Right ventricle myocardium inferior (tissue), 1 donor: Measurements from ENCODE around the gene EFNA3. TPM values are rescaled to one million over a fixed set of nuclear protein-coding genes. Genes with fewer than 3 reads are reported as not detected.

Experiments used
- ATAC-seq: fragments of 200-7000 bp; cut with Tn5 transposase; one replicate; pipeline ENCODE4 v1.9.1; 2020; ENCODE audit warnings: mild to moderate bottlenecking, moderate library complexity
- DNase-seq: peaks from one replicate; pipeline ENCODE4 v3.0.0; 2021; ENCODE audit errors: missing footprints
- intact Hi-C: fragments of 100-400 bp; cut with DNase I; formaldehyde crosslinking; loops from one replicate; pipeline ENCODE4 v1.11.0; 2022
- total RNA-seq: library from RNA; stranded (reverse); fragmentation: NEBNext Ultra II Directional; extraction: Animal tissue kit (Norgen Biotek cat#: 25700); gene quantifications from one replicate; pipeline ENCODE4 v1.2.1, GENCODE V29; 2021
- donor health status: DM: no; HTN: yes; CAD: no; lungs with severe emphysema.

The EFNA3 gene
- total RNA-seq, 1 donor from 2014 or later = 1.1 TPM

GRCh38 chr1:155044812-155045657 is 33.6 kb upstream of the EFNA3 start:
- DNase-seq (peak; percentile 84), ATAC-seq (peak; percentile 89)
- intact Hi-C loops = loop anchor here (2.0 kb wide), 1 partner anchor 40 kb away; no protein-coding TSS in a partner anchor

DNA sequence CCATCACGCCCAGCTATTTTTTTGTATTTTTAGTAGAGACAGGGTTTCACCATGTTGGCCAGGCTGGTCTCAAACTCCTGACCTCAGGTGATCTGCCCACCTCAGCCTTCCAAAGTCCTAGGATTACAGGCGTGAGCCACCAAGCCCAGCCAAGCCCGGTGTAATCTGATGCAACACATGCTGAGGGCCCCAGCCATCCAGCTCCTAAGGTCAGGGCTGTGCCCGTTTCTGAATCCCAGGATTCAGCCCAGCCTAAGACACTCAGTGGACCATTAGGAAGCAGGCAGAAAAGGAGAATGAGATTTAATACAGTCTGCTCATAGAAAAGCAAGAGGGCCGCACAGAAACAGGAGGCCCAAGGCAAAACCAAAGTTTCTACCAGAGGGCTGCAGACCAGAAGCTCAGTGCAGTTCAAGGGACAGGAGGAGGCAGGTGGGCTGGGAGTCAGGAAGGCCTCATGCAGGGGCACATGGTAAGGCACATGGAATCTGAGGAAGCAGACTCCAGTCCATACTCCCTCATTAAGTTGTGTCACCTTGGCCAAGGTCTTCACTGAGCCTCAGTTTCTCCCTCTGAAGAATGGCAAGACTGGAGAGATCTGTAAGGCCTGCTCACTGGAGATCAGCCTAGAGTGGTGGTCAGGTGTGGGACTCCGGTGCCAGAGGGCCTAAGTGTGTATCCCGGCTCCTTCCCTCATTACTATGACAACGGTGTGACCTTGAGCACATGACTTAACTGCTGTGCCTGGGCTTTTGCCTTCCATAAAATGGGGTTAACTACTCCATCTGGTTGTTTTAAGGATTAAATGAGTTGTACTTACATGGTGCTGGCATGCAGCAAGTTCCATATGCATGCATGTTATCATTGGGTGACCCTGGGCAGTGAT is 29.9 kb upstream of the EFNA3 start:
- ATAC-seq (no peak), DNase-seq (no peak)
- intact Hi-C loops = no loop called here

- DNase-seq (no peak), ATAC-seq (no peak)
- intact Hi-C loops = loop anchor here (2.0 kb wide), 1 partner anchor 79 kb away; the partner anchor contains the start of gene SHC1
Observed at GRCh38 chr1:155049651-155050559, 28.7 kb upstream of the EFNA3 start.

GRCh38 chr1:155050560-155051341 is 27.9 kb upstream of the EFNA3 start, which contains the start of gene ADAM15:
Gene ADAM15 (plus strand): TSS chr1:155051316. CDS start chr1:155051387, 71 bp downstream.
- peak; percentile 89 for ATAC-seq
- peak; percentile 93 for DNase-seq
- intact Hi-C loops = loop anchor here (2.0 kb wide), 1 partner anchor 80 kb away; the partner anchor contains the start of gene SHC1

GRCh38 chr1:155051342-155051776 is 27.3 kb upstream of the EFNA3 start:
- DNase-seq (peak; percentile 64), ATAC-seq (peak; percentile 3)
- intact Hi-C loops = loop anchor here (2.0 kb wide), 1 partner anchor 81 kb away; the partner anchor contains the start of gene SHC1

DNA sequence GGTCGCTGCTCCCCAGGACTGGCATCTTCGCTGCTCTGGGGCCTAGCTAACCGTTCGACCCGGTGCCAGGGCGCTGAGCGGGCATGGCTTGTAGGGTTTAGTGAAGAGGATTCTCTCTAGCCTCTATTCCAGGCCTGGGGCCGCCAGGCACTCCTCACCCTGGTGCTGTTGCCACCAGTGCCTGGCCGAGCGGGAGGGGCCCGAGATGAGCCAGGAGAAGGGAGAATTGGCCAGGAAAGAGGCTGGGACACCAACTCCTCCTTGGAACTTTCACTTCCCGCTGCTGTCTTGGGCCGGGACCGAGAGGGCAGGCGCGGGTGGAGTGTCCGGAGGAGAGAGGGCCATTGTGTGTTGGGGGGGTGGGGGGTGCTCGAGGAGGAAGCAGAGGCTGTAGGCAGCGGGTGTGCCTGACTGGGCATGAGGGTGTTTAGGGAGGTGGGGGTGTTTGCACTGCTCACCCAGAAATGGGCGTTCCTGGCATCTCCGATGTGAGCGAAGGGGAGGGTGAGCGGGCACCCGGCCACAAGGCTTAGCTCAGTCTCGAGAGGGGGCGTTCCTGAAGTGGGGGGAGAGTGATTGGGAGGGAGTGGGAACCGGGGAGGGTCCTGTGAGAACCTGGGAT is 26.7 kb upstream of the EFNA3 start:
- DNase-seq (peak; percentile 83), ATAC-seq (peak; percentile 49)
- intact Hi-C loops = loop anchor here (2.0 kb wide), 1 partner anchor 81 kb away; the partner anchor contains the start of gene SHC1

DNA sequence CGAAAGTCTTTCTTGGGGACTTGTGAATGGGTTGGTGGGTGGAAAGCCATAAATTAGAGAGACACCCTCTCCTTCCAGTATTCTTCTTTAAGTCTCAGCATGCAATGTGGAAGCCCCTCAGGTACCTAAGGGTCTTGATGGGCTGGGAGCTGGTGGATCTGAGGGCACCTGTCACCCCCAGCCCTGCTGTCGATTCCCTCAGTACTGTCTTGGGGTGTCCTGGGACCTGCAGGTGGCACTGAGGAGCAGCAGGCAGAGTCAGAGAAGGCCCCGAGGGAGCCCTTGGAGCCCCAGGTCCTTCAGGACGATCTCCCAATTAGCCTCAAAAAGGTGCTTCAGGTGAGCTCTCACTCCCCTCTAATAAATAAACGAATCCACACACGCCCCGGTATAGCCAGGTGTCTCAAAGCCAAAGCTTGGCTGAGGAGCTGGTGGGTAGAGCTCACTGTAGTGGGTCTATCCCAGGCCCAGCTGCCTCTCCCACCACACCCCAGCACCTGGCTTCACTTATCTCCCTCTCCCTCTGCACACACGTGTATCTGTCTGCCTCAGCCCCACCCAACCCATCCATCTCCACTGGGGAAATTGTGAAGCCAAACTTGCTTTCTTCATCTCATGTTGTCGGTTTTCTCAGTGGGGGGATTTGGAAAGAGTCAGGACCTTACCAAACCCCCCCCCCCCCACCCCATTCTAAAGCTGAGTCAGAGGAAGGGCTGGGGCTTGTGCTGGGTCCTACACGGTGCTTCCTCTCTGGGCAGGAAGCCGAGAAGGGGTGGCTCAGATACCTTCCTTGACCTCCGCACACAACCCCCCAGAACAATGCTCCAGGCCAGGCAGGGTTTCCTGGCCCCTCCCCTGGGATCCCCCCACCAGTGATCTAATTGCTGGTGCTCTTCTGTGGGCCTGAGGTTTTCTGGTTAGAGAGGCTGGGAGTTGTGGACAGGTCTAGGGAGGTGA is 25.9 kb upstream of the EFNA3 start:
- intact Hi-C loops = no loop called here
- DNase-seq = no peak
- ATAC-seq = no peak

DNA sequence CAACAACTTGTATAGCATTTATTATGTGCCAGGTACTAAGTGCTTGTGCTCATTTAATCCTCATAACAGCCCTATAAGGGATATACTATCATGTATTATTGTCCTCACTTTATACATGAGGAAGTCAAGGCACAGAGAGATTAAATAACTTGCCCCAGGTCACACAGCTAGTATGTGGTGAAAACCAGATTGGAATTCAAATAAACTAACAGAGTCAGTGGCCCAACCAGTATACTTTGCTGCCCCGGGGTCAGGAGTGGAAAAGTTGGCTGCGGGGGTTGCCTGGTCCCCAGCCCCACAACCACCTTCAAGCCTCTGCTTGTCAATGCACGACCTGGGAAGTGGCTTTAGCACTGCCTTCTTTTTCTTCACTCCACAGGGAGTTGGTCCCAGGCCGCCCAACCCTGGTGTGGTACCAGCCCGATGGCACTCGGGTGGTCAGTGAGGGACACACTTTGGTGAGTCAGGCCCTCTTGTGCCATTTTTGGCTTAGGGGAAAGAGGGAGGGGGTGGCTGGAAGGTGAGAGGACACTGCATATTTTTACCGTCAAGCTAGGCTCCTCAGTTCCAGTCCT is 25.0 kb upstream of the EFNA3 start:
- ATAC-seq = no peak
- no peak for DNase-seq
- intact Hi-C loops = no loop called here

DNA sequence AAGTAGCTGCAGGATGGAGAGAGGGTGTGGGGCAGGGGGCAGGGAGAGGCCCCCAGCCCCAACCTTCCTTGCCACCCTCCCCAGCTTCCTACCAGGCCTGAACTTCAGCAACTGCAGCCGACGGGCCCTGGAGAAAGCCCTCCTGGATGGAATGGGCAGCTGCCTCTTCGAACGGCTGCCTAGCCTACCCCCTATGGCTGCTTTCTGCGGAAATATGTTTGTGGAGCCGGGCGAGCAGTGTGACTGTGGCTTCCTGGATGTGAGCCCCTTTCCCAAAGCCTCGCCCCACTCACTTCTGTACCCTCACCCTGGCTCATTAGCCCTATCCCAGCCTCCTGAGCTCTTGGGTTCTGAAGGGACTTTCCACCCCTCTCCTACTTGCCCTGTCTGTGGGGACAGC is 21.5 kb upstream of the EFNA3 start:
- no peak for DNase-seq
- ATAC-seq = no peak
- intact Hi-C loops = no loop called here

- intact Hi-C loops = no loop called here
- DNase-seq = no peak
- ATAC-seq = no peak
Observed at GRCh38 chr1:155057788-155058211, 20.8 kb upstream of the EFNA3 start.

DNA sequence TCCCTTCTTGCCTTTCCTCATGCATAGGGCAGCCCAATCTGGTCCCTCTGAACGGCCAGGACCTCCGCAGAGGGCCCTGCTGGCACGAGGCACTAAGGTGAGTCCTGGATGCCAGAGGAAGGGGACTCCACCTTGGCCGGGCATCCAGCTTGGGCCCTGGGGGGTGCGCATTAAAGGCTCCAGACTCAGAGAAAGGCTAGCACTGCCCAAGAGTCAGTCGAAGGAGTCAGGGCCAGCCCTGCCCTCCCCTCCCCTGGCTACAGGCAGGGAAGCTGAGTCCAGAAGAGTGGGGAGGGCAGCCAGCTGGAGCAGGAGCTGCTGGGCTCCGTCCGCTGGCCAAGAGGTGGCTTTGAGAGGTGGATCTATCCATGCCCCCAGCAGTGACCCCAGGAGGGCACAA is 17.9 kb upstream of the EFNA3 start:
- intact Hi-C loops = loop anchor here (5.0 kb wide), 1 partner anchor 98 kb away; the partner anchor contains the start of gene PYGO2
- DNase-seq (no peak), ATAC-seq (no peak)

GRCh38 chr1:155061381-155062150 is 17.1 kb upstream of the EFNA3 start:
- DNase-seq (peak; percentile 92), ATAC-seq (peak; percentile 53)
- intact Hi-C loops = loop anchor here (2.0 to 5.0 kb wide), 3 partner anchors 23 to 503 kb away; partner anchors contain the start of genes PYGO2 and UBE2Q1

DNA sequence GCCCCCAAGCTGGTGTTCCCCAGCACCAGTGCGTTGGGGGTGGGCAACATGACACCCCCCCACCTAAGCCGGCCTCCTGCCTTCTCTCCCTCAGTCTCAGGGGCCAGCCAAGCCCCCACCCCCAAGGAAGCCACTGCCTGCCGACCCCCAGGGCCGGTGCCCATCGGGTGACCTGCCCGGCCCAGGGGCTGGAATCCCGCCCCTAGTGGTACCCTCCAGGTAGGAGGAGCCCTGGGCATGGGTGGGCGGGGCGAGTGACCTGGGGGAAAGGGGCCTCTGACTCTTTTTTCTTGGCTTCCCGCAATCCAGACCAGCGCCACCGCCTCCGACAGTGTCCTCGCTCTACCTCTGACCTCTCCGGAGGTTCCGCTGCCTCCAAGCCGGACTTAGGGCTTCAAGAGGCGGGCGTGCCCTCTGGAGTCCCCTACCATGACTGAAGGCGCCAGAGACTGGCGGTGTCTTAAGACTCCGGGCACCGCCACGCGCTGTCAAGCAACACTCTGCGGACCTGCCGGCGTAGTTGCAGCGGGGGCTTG is 16.4 kb upstream of the EFNA3 start:
- DNase-seq = no peak
- intact Hi-C loops = loop anchor here (2.0 to 5.0 kb wide), 3 partner anchors 23 to 503 kb away; partner anchors contain the start of genes PYGO2 and UBE2Q1

DNA sequence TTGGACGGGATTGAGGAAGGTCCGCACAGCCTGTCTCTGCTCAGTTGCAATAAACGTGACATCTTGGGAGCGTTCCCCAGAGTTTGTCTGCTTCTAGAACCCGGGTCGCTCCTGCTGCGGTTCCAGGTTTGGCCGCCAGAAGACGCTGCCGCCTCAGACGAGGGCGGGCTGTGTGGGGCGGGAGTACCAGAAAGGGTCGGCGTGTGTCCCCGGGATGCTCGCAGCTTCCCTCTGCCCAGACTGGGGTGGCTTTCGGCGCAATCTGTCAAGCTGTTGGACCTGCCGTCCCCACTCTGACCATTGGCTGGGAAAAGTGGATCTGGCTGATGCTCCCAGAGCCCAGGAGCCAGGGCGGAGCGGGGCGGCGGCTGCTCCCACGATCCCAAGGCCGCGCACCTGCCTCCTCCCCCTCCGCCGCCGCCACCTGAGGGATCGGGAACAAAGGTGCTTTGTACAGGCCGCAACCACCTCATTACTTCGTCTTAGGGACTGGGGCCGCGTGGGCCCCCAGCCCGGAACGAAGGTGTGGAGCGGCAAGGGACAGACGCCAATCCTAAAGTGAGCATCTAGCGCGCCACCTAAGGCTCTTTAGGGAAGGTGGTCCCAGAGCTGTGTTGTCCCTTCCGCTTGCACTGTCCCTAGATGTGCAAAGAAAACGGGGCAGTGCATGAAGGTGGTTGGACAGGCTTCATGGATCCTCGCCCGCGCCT is 15.8 kb upstream of the EFNA3 start:
- peak; percentile 52 for ATAC-seq
- DNase-seq = peak; percentile 78
- intact Hi-C loops = loop anchor here (2.0 to 5.0 kb wide), 3 partner anchors 22 to 504 kb away; partner anchors contain the start of genes PYGO2 and UBE2Q1

More for the DNA sequence above, 16.4 kb upstream of the EFNA3 start:
- ATAC-seq = peak; percentile 1
